GM10266 (cell line): Measurements from ENCODE around the gene EXOSC1.

Experiments
- DNase-seq: peaks from one replicate; pipeline ENCODE4 v3.0.0; 2012; ENCODE audit errors: extremely low spot score
- CTCF ChIP-seq: IDR thresholded peaks from 2 replicates; pipeline ENCODE4 v1.5.1; 2012; ENCODE audit warnings: mild to moderate bottlenecking, low read depth; ENCODE audit not compliant: control insufficient read depth, insufficient read depth; ENCODE audit errors: missing control alignments

Gene EXOSC1

GRCh38 chr10:97456686-97457065 lies 10.9 kb upstream of the EXOSC1 start:
- no peak for TF ChIP-seq CTCF
- DNase-seq, result no peak

DNA sequence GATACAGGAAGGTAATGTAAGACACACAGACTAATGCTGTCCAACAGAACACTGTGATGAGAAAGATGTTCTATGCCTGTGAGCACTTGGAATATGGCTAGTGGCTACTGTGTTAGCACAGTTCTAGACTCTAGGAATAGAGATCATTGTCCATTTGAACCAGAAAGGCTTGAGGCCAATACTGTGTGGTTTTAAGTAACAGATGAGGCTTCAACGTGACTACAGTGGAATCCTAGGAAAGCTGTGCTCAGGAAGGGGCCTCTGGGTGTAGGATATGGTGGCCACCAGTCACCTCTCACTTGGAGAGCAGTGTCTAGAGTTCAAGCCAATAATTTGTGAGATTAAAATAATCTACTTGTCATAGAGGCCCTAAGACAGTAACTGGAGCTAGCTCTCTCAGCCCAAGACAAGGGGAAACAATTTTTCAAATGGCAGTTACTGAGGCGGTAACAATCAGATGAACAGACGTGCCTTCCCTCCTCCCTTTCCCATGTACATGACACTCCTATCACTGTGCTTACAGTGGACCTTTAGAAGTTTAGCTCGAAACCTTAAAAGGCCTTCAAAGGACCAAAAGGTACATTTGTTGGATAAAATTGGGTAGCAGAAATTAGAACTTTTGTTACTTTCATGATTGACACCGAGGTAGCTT lies 10.4 kb upstream of the EXOSC1 start:
- no peak for TF ChIP-seq CTCF
- DNase-seq, result no peak

- no peak for DNase-seq
- TF ChIP-seq CTCF, result no peak
Measured at GRCh38 chr10:97454330-97455036, 8.7 kb upstream of the EXOSC1 start.

DNA sequence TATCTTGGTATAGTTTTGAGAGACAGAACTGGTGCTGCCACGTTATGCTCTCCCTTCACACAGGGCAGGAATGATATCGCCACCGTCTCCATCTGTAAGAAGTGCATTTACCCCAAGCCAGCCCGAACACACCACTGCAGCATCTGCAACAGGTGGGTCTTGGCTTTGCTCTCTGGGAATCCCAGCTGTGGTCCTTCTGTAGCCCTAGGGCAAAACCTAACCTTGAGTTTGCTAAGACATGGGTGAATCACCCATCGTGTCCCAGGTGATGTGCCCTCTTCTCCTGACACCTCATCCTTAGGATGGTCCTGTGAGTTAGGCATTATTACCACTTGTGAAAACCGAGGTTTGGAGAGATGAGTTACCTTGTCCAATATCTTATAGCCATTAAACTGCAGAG lies 6.5 kb upstream of the EXOSC1 start:
- TF ChIP-seq CTCF, result no peak
- DNase-seq, result no peak

DNA sequence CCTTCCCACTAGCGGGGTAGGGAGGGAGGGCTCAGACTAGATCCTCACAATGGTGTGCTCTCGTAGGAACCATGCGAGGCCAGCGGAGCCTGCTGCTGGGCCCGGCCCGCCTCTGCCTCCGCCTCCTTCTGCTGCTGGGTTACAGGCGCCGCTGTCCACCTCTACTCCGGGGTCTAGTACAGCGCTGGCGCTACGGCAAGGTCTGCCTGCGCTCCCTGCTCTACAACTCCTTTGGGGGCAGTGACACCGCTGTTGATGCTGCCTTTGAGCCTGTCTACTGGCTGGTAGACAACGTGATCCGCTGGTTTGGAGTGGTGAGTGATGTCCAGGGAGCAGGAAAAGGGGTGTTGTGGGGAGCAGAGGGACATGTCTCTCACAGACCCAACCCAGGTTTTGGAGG lies 5.8 kb upstream of the EXOSC1 start:
- DNase-seq, result no peak
- no peak for TF ChIP-seq CTCF

DNA sequence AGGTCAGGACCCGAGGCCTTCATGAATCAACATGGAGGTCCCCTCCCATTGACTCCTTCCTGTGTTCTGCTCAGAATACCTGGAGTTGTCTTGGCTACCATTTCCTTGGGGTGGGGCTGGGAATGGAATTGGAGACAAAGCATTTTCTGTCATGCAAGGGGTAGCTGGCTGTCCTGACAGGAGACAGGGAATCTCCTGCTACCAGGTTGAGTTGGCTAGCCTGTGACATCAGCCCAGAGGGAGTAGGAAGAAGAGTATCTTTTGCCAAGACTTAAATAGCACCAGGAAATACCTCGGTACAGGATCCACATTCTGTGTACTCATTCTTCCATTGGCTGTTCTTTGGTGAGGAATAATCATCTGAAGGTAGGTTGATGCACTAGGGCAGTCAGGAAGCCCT lies 5.0 kb upstream of the EXOSC1 start:
- TF ChIP-seq CTCF, result no peak

DNA sequence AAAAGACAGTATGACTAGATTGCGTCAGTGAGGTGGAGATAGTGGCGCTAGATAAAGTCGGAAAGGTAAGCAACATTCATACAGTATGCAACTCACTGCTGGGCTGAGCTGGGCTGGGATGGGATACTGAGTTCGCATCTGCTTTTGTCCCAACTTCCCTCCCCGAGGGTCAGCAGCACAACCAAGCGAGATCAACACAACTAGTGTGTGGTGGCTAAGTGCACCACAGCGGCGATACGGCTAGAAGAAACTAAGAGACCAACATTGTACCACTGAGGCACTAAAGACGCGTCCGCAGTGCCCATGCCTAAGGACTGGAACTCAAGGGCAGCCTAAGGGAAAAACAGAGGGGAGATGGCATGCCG lies 467 bp downstream of the EXOSC1 start:
- no peak for DNase-seq
- no peak for TF ChIP-seq CTCF

More for the DNA sequence above, 5.0 kb upstream of the EXOSC1 start:
- no peak for DNase-seq
